H7 (cell line): Measurements from ENCODE around the gene ETV6. TPM values are rescaled to one million over a fixed set of nuclear protein-coding genes. Genes with fewer than 3 reads are reported as not detected.

ENCODE experiments used
- DNase-seq: peaks from one replicate; pipeline ENCODE4 v3.0.0; 2012
- H3K27me3 ChIP-seq: 2 replicates; pipeline ENCODE4 v1.6.0; 2011; ENCODE audit warnings: mild to moderate bottlenecking, low read length; ENCODE audit not compliant: control insufficient read depth, insufficient read depth
- H3K36me3 ChIP-seq: replicated peaks from 2 replicates; pipeline ENCODE4 v1.5.1; 2011; ENCODE audit warnings: low read length; ENCODE audit not compliant: control insufficient read depth, insufficient read depth
- H3K4me3 ChIP-seq: 2 replicates; pipeline ENCODE4 v1.5.1; 2011; ENCODE audit warnings: low read depth, mild to moderate bottlenecking, control low read depth, low read length, moderate library complexity; ENCODE audit not compliant: insufficient read depth
- total RNA-seq: library from RNA; depleted of rRNA; stranded (reverse); fragments of >200 nt; shearing (Covaris generic); gene quantifications from 2 replicates; pipeline ENCODE4 v1.2.3, GENCODE V29; 2014

Gene ETV6
- total RNA-seq, 1 experiment from 2014 or later = 5.7 TPM

GRCh38 chr12:11653215-11653753 lies 3.8 kb downstream of the ETV6 start:
- Histone ChIP-seq H3K4me3 (no peak overlapping the region), H3K36me3 (no peaks in the 10 kb centered on the region), H3K27me3 (no peaks in the 10 kb centered on the region)
- DNase-seq = no peak

GRCh38 chr12:11654338-11654737 lies 4.9 kb downstream of the ETV6 start:
- no peaks in the 10 kb centered on the region for H3K36me3 ChIP-seq
- no peaks in the 10 kb centered on the region for H3K27me3 ChIP-seq
- H3K4me3 ChIP-seq = no peak overlapping the region
- no peak for DNase-seq

- H3K27me3 ChIP-seq = no peaks in the 10 kb centered on the region
- DNase-seq = no peak
- H3K4me3 ChIP-seq = no peak overlapping the region
- H3K36me3 ChIP-seq = no peaks in the 10 kb centered on the region
Measured at GRCh38 chr12:11654802-11655201, 5.3 kb downstream of the ETV6 start.

GRCh38 chr12:11655842-11656241 lies 6.4 kb downstream of the ETV6 start:
- H3K27me3 ChIP-seq = no peaks in the 10 kb centered on the region
- H3K4me3 ChIP-seq = no peak overlapping the region
- no peak for DNase-seq
- no peaks in the 10 kb centered on the region for H3K36me3 ChIP-seq

GRCh38 chr12:11656550-11656949 lies 7.1 kb downstream of the ETV6 start:
- Histone ChIP-seq H3K4me3 (no peak overlapping the region), H3K27me3 (no peaks in the 10 kb centered on the region), H3K36me3 (no peaks in the 10 kb centered on the region)
- no peak for DNase-seq

GRCh38 chr12:11657511-11657910 lies 8.0 kb downstream of the ETV6 start:
- H3K4me3 ChIP-seq = no peak overlapping the region
- no peak for DNase-seq
- no peaks in the 10 kb centered on the region for H3K27me3 ChIP-seq
- H3K36me3 ChIP-seq = no peaks in the 10 kb centered on the region

GRCh38 chr12:11658791-11659190 lies 9.3 kb downstream of the ETV6 start:
- no peaks in the 10 kb centered on the region for H3K36me3 ChIP-seq
- no peak for DNase-seq
- no peak overlapping the region for H3K4me3 ChIP-seq
- no peaks in the 10 kb centered on the region for H3K27me3 ChIP-seq

- no peak overlapping the region for H3K4me3 ChIP-seq
- DNase-seq = no peak
- H3K36me3 ChIP-seq = no peaks in the 10 kb centered on the region
- no peaks in the 10 kb centered on the region for H3K27me3 ChIP-seq
Measured at GRCh38 chr12:11660624-11661023, 11.2 kb downstream of the ETV6 start.

- no peak overlapping the region for H3K4me3 ChIP-seq
- no peak for DNase-seq
- no peaks in the 10 kb centered on the region for H3K27me3 ChIP-seq
- H3K36me3 ChIP-seq = no peaks in the 10 kb centered on the region
Measured at GRCh38 chr12:11661491-11662089, 12.1 kb downstream of the ETV6 start.

- Histone ChIP-seq H3K36me3 (no peaks in the 10 kb centered on the region), H3K27me3 (no peaks in the 10 kb centered on the region), H3K4me3 (no peak overlapping the region)
- DNase-seq = no peak
Measured at GRCh38 chr12:11662369-11662768, 12.9 kb downstream of the ETV6 start.

- no peaks in the 10 kb centered on the region for H3K36me3 ChIP-seq
- DNase-seq = no peak
- H3K27me3 ChIP-seq = no peaks in the 10 kb centered on the region
- H3K4me3 ChIP-seq = no peak overlapping the region
Measured at GRCh38 chr12:11663130-11663529, 13.7 kb downstream of the ETV6 start.

GRCh38 chr12:11664101-11664500 lies 14.6 kb downstream of the ETV6 start:
- Histone ChIP-seq H3K27me3 (no peaks in the 10 kb centered on the region), H3K36me3 (no peaks in the 10 kb centered on the region), H3K4me3 (no peak overlapping the region)
- no peak for DNase-seq

GRCh38 chr12:11666131-11667050 lies 16.9 kb downstream of the ETV6 start:
- Histone ChIP-seq H3K4me3 (no peak overlapping the region), H3K36me3 (no peaks in the 10 kb centered on the region)
- peak; percentile 58 for DNase-seq

GRCh38 chr12:11667171-11667570 lies 17.7 kb downstream of the ETV6 start:
- no peak for DNase-seq
- H3K4me3 ChIP-seq = no peak overlapping the region
- no peaks in the 10 kb centered on the region for H3K27me3 ChIP-seq
- H3K36me3 ChIP-seq = no peaks in the 10 kb centered on the region

More at GRCh38 chr12:11666131-11667050, 16.9 kb downstream of the ETV6 start:
- H3K27me3 ChIP-seq = no peaks in the 10 kb centered on the region

- H3K36me3 ChIP-seq = no peaks in the 10 kb centered on the region
- no peak for DNase-seq
- no peak overlapping the region for H3K4me3 ChIP-seq
- no peaks in the 10 kb centered on the region for H3K27me3 ChIP-seq
Measured at GRCh38 chr12:11668611-11669010, 19.1 kb downstream of the ETV6 start.
